ENCODE results near the gene KIF2C.

GRCh38 chr1:44777969-44778635 lies 38.5 kb downstream of the KIF2C start:
- TF ChIP-seq FOSL2 (IDR thresholded peaks at IDR 0.05; ENCODE audit: borderline replicate concordance, low read depth) (no peak), RAD21 (IDR thresholded peaks at IDR 0.05; ENCODE audit: low read length) (no peak), RCOR1 (IDR thresholded peaks at IDR 0.05; ENCODE audit: low read length) (no peak), CTCF (IDR thresholded peaks at IDR 0.05) (no peak), USF2 (IDR thresholded peaks at IDR 0.05; ENCODE audit: borderline replicate concordance, low read depth, low read length) (no peak), SIN3A (IDR thresholded peaks at IDR 0.05; ENCODE audit: borderline replicate concordance, low read depth, low read length) (no peak), MAX (IDR thresholded peaks at IDR 0.05; ENCODE audit: low read depth) (no peak), GABPA (IDR thresholded peaks at IDR 0.05; ENCODE audit: low read depth) (no peak), FOXM1 (IDR thresholded peaks at IDR 0.05; ENCODE audit: low read depth) (no peak)
